Right lobe of liver (tissue), 6 donors: Measurements from ENCODE around the gene TOMM70. TPM values are rescaled to one million over a fixed set of nuclear protein-coding genes. Genes with fewer than 3 reads are reported as not detected.
A peak's percentile ranks its signal among the peaks of the same experiment; 100 is the strongest.

ENCODE experiments used
- ATAC-seq, 4 donors: fragments of 200-7000 bp; cut with Tn5 transposase; one replicate each; pipeline ENCODE4 v1.9.1; 2020; ENCODE audit warnings: mild to moderate bottlenecking in 4 of 4, moderate library complexity in 4 of 4
- DNase-seq, 3 donors: peaks; one replicate each; pipeline ENCODE4 v3.0.0-alpha.2; 2020
- H3K27ac ChIP-seq, 3 donors: fragments of 200-600 bp; one replicate each; pipeline ENCODE4 v1.8.0; 2022
- H3K27me3 ChIP-seq, 2 donors: fragments of 200-600 bp; one replicate each; pipeline ENCODE4 v1.8.0; 2022
- H3K36me3 ChIP-seq, 4 donors: fragments of 200-600 bp; sonication (generic) in 1 of 4; one replicate each; pipeline versions ENCODE4 v1.5.1 to v1.8.0; 2017 to 2022; ENCODE audit warnings: control low read depth in 1 of 4
- H3K4me1 ChIP-seq, 4 donors: fragments of 200-600 bp; sonication (generic) in 1 of 4; one replicate each; pipeline versions ENCODE4 v1.5.1 to v1.8.0; 2017 to 2022; ENCODE audit warnings: control low read depth in 1 of 4
- H3K4me3 ChIP-seq, 3 donors: fragments of 200-600 bp; one replicate each; pipeline ENCODE4 v1.8.0; 2022
- H3K9me3 ChIP-seq, 4 donors: fragments of 200-600 bp; sonication (generic) in 1 of 4; one replicate each; pipeline versions ENCODE4 v1.5.1 to v1.8.0; 2017 to 2022; ENCODE audit warnings: control low read depth in 1 of 4
- CTCF ChIP-seq, 4 donors: fragments of 200-600 bp in 3 of 4; fragments of 450-650 bp in 1 of 4; IDR thresholded peaks; one replicate each; pipeline versions ENCODE4 v1.5.1 to v1.8.0; 2016 to 2022; ENCODE audit warnings: antibody characterized with exemption in 4 of 4, mild to moderate bottlenecking in 2 of 4
- POLR2A ChIP-seq: fragments of 450-650 bp; IDR thresholded peaks from one replicate; pipeline ENCODE4 v1.6.1; 2017; ENCODE audit warnings: antibody characterized with exemption, mild to moderate bottlenecking
- WGBS: methylation state at CpG from one replicate; pipeline ENCODE4 v1.1.6; 2018; ENCODE audit warnings: low coverage, low lambda C conversion rate; ENCODE audit not compliant: insufficient coverage; ENCODE audit errors: missing lambda C conversion rate; 5-methylcytosine and 5-hydroxymethylcytosine counted together
- intact Hi-C, 2 donors: fragments of 100-400 bp; cut with DNase I; formaldehyde crosslinking; loops; one replicate each; pipeline versions ENCODE4 v1.11.2 to v1.14.1; 2022
- total RNA-seq, 6 experiments: library from RNA; depleted of rRNA in 2 of 6; stranded (reverse); fragments of >200 nt in 2 of 6; fragmentation: NEBNext Ultra II Directional in 3 of 6; extraction: Animal tissue kit (Norgen Biotek cat#: 25700) in 3 of 6; gene quantifications; one replicate each; pipeline versions ENCODE4 v1.1.0 to v1.2.4, GENCODE V29; 2016 to 2023
- donor health status: DM: no; HTN: yes; CAD: no.
- donor health status: DM: no; HTN: no; CAD: no.
- donor health status: DM: no; HTN: no; CAD: no.
- donor health status: DM: no; HTN: yes; CAD: no.
- donor health status: DM: no; HTN: yes; CAD: no.

TOMM70 gene
- total RNA-seq, 6 experiments from 2014 or later = 30.2 to 44.9 (median 39.6) TPM

- no peaks in the 10 kb centered on the region for H3K9me3 ChIP-seq
- peaks cover 0 to 46% (median 4%) of the 10 kb centered on the region in 4 donors for H3K4me1 ChIP-seq
- peak in 2 of 4 donors; percentile 32 to 45 for ATAC-seq
- DNase-seq = peak in 1 of 3 donors; percentile 59
- peaks cover 0 to 20% (median 4%) of the 10 kb centered on the region in 4 donors for H3K36me3 ChIP-seq
- no peak overlapping the region for H3K27ac ChIP-seq
- H3K27me3 ChIP-seq = no peaks in the 10 kb centered on the region
- WGBS = 43% methylated on average over 1 of the region's 1 CpG
- no peak overlapping the region for H3K4me3 ChIP-seq
- intact Hi-C loops = no loop called here
- no peak for TF ChIP-seq POLR2A
- TF ChIP-seq CTCF (IDR thresholded peaks at IDR 0.05) = no peak
These were observed 39.0 kb downstream of the TOMM70 start for GRCh38 chr3:100361897-100362296.

GRCh38 chr3:100360757-100361496 is 40.0 kb downstream of the TOMM70 start:
- peak overlapping the region in 2 of 3 donors; percentile 5 to 52 for H3K27ac ChIP-seq
- no peak for TF ChIP-seq POLR2A
- no peak for TF ChIP-seq CTCF (IDR thresholded peaks at IDR 0.05)
- H3K9me3 ChIP-seq = no peaks in the 10 kb centered on the region
- intact Hi-C loops = no loop called here
- peak; percentile 23 to 59 (median 39) for ATAC-seq
- peaks cover 0 to 47% (median 4%) of the 10 kb centered on the region in 4 donors for H3K4me1 ChIP-seq
- no peak for DNase-seq
- H3K4me3 ChIP-seq = no peak overlapping the region
- WGBS = 45% methylated on average over 4 of the region's 4 CpGs
- peaks cover 0 to 19% (median 5%) of the 10 kb centered on the region in 4 donors for H3K36me3 ChIP-seq
- no peaks in the 10 kb centered on the region for H3K27me3 ChIP-seq

GRCh38 chr3:100359035-100359434 is 41.9 kb downstream of the TOMM70 start:
- no peak overlapping the region for H3K4me3 ChIP-seq
- no peaks in the 10 kb centered on the region for H3K27me3 ChIP-seq
- ATAC-seq = no peak
- WGBS = 76% methylated on average over 3 of the region's 3 CpGs
- TF ChIP-seq CTCF (IDR thresholded peaks at IDR 0.05) = no peak
- no peaks in the 10 kb centered on the region for H3K9me3 ChIP-seq
- peak overlapping the region in 2 of 3 donors; percentile 47 to 64 for H3K27ac ChIP-seq
- H3K4me1 ChIP-seq = peaks cover 0 to 47% (median 4%) of the 10 kb centered on the region in 4 donors
- H3K36me3 ChIP-seq = peaks cover 0 to 15% (median 8%) of the 10 kb centered on the region in 4 donors
- intact Hi-C loops = no loop called here
- no peak for DNase-seq

GRCh38 chr3:100358413-100358812 is 42.5 kb downstream of the TOMM70 start:
- Histone ChIP-seq H3K27me3 (no peaks in the 10 kb centered on the region), H3K27ac (peak overlapping the region in 2 of 3 donors; percentile 47 to 64), H3K4me1 (peaks cover 0 to 50% (median 5%) of the 10 kb centered on the region in 4 donors), H3K4me3 (no peak overlapping the region), H3K9me3 (no peaks in the 10 kb centered on the region), H3K36me3 (peaks cover 0 to 16% (median 8%) of the 10 kb centered on the region in 4 donors)
- WGBS = 10% methylated on average over 2 of the region's 2 CpGs
- TF ChIP-seq POLR2A = no peak
- no peak for TF ChIP-seq CTCF (IDR thresholded peaks at IDR 0.05)
- DNase-seq = peak in 1 of 3 donors; percentile 54
- peak; percentile 77 to 88 (median 80) for ATAC-seq
- intact Hi-C loops = no loop called here
